ENCODE data around the gene YARS1. TPM values are rescaled to one million over a fixed set of nuclear protein-coding genes. Genes with fewer than 3 reads are reported as not detected.

YARS1 gene
- total and polyA plus RNA-seq, 2 experiments from 2014 or later, result 134 to 182 TPM

DNA sequence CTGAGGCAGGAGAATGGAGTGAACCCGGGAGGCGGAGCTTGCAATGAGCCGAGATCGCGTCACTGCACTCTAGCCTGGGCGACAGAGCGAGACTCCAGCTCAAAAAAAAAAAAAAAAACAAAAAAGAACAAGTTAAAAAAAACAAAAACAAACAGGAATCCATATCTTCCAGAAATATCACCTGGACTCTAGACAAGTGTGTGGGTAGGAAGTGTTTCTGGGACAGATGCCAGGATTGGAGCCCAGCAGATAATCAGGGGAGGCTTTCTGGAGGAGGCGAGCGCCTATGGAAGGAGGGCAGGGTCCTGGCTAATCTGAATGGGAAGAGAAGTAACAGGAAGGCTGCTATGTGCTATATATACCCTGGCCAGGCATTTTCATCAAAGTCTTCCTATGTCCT lies 71.0 kb downstream of the YARS1 start (continued):
- TF ChIP-seq ZNF331 (CRISPR knock-in tag; IDR thresholded peaks at IDR 0.05; ENCODE audit: low read depth) (no peak), CREB1 (CRISPR knock-in tag; IDR thresholded peaks at IDR 0.05; ENCODE audit: low read depth) (no peak)

DNA sequence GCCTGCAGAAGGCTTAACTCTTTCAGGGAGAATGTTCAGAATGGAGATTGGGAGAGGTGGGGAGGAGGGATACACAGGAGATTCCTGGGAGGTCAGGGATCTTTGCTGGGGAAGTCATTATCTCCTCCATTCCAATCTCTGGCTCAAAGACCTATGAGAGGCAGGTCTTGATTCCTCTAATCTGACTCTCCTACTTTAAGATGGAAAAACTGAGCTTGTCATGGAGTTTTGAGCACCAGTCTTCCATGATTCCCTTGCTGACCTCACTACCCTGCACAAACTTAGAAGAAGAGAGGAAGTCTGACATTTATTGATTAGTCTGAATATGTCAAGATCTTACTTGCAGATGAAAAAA lies 73.1 kb downstream of the YARS1 start:
- Histone ChIP-seq H3K4me2 (no peak overlapping the region), H3F3A (replicated peaks; ENCODE audit: low read depth) (peaks cover 23% of the 10 kb centered on the region), H3K79me2 (replicated peaks; ENCODE audit: insufficient read depth) (no peaks in the 10 kb centered on the region), H3K4me3 (no peak overlapping the region), H3K9me2 (ENCODE audit: insufficient read depth) (no peaks in the 10 kb centered on the region), H2AFZ (no peak overlapping the region), H3K27me3 (ENCODE audit: insufficient read depth) (peaks cover 19% of the 10 kb centered on the region), H3K36me3 (ENCODE audit: insufficient read depth) (no peaks in the 10 kb centered on the region), H4K20me1 (replicated peaks; ENCODE audit: insufficient read depth) (no peaks in the 10 kb centered on the region; the same call in 1 of the 2 replicates), H3K27ac (ENCODE audit: low read depth) (no peak overlapping the region), H3K4me1 (ENCODE audit: insufficient read depth) (peaks cover 13% of the 10 kb centered on the region)
- Mint-ChIP-seq H3K4me1 (peaks cover 24% of the 10 kb centered on the region), H3K4me3 (no peak overlapping the region), H3K27me3 (ENCODE audit: insufficient read depth, low read depth, poor library complexity) (peaks cover 30% of the 10 kb centered on the region), H3K36me3 (ENCODE audit: low read depth) (no peaks in the 10 kb centered on the region), H3K27ac (no peak overlapping the region), H3K9me3 (no peaks in the 10 kb centered on the region)
- no peak for ATAC-seq
- DNase-seq (ENCODE audit: low spot score), result no peak
- no peak for TF ChIP-seq CREB1 (CRISPR knock-in tag; IDR thresholded peaks at IDR 0.05; ENCODE audit: low read depth)
- TF ChIP-seq, protein P1, sequence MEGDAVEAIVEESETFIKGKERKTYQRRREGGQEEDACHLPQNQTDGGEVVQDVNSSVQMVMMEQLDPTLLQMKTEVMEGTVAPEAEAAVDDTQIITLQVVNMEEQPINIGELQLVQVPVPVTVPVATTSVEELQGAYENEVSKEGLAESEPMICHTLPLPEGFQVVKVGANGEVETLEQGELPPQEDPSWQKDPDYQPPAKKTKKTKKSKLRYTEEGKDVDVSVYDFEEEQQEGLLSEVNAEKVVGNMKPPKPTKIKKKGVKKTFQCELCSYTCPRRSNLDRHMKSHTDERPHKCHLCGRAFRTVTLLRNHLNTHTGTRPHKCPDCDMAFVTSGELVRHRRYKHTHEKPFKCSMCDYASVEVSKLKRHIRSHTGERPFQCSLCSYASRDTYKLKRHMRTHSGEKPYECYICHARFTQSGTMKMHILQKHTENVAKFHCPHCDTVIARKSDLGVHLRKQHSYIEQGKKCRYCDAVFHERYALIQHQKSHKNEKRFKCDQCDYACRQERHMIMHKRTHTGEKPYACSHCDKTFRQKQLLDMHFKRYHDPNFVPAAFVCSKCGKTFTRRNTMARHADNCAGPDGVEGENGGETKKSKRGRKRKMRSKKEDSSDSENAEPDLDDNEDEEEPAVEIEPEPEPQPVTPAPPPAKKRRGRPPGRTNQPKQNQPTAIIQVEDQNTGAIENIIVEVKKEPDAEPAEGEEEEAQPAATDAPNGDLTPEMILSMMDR (conservative IDR thresholded peaks at IDR 0.05; ENCODE audit: low read depth in 2 of 2), result no peak
- TF ChIP-seq JUNB (IDR thresholded peaks at IDR 0.05; ENCODE audit: unreplicated experiment), result no peak
- TF ChIP-seq STAT1 (IDR thresholded peaks at IDR 0.05; ENCODE audit: unreplicated experiment), result no peak
- no peak for TF ChIP-seq NANOG (IDR thresholded peaks at IDR 0.05; ENCODE audit: borderline replicate concordance)
- TF ChIP-seq, protein P2, sequence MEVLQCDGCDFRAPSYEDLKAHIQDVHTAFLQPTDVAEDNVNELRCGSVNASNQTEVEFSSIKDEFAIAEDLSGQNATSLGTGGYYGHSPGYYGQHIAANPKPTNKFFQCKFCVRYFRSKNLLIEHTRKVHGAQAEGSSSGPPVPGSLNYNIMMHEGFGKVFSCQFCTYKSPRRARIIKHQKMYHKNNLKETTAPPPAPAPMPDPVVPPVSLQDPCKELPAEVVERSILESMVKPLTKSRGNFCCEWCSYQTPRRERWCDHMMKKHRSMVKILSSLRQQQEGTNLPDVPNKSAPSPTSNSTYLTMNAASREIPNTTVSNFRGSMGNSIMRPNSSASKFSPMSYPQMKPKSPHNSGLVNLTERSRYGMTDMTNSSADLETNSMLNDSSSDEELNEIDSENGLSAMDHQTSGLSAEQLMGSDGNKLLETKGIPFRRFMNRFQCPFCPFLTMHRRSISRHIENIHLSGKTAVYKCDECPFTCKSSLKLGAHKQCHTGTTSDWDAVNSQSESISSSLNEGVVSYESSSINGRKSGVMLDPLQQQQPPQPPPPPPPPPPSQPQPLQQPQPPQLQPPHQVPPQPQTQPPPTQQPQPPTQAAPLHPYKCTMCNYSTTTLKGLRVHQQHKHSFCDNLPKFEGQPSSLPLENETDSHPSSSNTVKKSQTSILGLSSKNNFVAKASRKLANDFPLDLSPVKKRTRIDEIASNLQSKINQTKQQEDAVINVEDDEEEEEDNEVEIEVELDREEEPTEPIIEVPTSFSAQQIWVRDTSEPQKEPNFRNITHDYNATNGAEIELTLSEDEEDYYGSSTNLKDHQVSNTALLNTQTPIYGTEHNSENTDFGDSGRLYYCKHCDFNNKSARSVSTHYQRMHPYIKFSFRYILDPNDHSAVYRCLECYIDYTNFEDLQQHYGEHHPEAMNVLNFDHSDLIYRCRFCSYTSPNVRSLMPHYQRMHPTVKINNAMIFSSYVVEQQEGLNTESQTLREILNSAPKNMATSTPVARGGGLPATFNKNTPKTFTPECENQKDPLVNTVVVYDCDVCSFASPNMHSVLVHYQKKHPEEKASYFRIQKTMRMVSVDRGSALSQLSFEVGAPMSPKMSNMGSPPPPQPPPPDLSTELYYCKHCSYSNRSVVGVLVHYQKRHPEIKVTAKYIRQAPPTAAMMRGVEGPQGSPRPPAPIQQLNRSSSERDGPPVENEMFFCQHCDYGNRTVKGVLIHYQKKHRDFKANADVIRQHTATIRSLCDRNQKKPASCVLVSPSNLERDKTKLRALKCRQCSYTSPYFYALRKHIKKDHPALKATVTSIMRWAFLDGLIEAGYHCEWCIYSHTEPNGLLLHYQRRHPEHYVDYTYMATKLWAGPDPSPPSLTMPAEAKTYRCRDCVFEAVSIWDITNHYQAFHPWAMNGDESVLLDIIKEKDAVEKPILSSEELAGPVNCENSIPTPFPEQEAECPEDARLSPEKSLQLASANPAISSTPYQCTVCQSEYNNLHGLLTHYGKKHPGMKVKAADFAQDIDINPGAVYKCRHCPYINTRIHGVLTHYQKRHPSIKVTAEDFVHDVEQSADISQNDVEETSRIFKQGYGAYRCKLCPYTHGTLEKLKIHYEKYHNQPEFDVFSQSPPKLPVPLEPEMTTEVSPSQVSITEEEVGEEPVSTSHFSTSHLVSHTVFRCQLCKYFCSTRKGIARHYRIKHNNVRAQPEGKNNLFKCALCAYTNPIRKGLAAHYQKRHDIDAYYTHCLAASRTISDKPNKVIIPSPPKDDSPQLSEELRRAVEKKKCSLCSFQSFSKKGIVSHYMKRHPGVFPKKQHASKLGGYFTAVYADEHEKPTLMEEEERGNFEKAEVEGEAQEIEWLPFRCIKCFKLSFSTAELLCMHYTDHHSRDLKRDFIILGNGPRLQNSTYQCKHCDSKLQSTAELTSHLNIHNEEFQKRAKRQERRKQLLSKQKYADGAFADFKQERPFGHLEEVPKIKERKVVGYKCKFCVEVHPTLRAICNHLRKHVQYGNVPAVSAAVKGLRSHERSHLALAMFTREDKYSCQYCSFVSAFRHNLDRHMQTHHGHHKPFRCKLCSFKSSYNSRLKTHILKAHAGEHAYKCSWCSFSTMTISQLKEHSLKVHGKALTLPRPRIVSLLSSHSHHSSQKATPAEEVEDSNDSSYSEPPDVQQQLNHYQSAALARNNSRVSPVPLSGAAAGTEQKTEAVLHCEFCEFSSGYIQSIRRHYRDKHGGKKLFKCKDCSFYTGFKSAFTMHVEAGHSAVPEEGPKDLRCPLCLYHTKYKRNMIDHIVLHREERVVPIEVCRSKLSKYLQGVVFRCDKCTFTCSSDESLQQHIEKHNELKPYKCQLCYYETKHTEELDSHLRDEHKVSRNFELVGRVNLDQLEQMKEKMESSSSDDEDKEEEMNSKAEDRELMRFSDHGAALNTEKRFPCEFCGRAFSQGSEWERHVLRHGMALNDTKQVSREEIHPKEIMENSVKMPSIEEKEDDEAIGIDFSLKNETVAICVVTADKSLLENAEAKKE (CRISPR knock-in tag; IDR thresholded peaks at IDR 0.05), result no peak
- TF ChIP-seq ZNF114 (CRISPR knock-in tag; IDR thresholded peaks at IDR 0.05), result no peak
- no peak for TF ChIP-seq ZNF331 (CRISPR knock-in tag; IDR thresholded peaks at IDR 0.05; ENCODE audit: low read depth)
- TF ChIP-seq EZH2phosphoT487 (IDR thresholded peaks at IDR 0.05; ENCODE audit: unreplicated experiment), result no peak
- TF ChIP-seq, protein P3, sequence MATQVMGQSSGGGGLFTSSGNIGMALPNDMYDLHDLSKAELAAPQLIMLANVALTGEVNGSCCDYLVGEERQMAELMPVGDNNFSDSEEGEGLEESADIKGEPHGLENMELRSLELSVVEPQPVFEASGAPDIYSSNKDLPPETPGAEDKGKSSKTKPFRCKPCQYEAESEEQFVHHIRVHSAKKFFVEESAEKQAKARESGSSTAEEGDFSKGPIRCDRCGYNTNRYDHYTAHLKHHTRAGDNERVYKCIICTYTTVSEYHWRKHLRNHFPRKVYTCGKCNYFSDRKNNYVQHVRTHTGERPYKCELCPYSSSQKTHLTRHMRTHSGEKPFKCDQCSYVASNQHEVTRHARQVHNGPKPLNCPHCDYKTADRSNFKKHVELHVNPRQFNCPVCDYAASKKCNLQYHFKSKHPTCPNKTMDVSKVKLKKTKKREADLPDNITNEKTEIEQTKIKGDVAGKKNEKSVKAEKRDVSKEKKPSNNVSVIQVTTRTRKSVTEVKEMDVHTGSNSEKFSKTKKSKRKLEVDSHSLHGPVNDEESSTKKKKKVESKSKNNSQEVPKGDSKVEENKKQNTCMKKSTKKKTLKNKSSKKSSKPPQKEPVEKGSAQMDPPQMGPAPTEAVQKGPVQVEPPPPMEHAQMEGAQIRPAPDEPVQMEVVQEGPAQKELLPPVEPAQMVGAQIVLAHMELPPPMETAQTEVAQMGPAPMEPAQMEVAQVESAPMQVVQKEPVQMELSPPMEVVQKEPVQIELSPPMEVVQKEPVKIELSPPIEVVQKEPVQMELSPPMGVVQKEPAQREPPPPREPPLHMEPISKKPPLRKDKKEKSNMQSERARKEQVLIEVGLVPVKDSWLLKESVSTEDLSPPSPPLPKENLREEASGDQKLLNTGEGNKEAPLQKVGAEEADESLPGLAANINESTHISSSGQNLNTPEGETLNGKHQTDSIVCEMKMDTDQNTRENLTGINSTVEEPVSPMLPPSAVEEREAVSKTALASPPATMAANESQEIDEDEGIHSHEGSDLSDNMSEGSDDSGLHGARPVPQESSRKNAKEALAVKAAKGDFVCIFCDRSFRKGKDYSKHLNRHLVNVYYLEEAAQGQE (IDR thresholded peaks at IDR 0.05; ENCODE audit: unreplicated experiment), result no peak
- no peak for TF ChIP-seq POLR2AphosphoS5 (IDR thresholded peaks at IDR 0.05; ENCODE audit: low read depth)
- no peak for TF ChIP-seq EZH2 (IDR thresholded peaks at IDR 0.05; ENCODE audit: low read depth, unreplicated experiment)
- TF ChIP-seq, protein P4, sequence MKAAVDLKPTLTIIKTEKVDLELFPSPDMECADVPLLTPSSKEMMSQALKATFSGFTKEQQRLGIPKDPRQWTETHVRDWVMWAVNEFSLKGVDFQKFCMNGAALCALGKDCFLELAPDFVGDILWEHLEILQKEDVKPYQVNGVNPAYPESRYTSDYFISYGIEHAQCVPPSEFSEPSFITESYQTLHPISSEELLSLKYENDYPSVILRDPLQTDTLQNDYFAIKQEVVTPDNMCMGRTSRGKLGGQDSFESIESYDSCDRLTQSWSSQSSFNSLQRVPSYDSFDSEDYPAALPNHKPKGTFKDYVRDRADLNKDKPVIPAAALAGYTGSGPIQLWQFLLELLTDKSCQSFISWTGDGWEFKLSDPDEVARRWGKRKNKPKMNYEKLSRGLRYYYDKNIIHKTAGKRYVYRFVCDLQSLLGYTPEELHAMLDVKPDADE (IDR thresholded peaks at IDR 0.05), result no peak
